GM21528 (cell line): ENCODE results near the gene BATF3.
"Not testable (repeated sequence)": the region's sequence is repeated elsewhere in the genome, so short reads cannot be mapped to it uniquely, and the experiment has no call there.

ENCODE experiments used
- ATAC-seq: cut with Tn5 transposase; IDR thresholded peaks from one replicate; pipeline ENCODE4 v1.9.1; 2021; ENCODE audit warnings: mild to moderate bottlenecking, moderate library complexity; ENCODE audit not compliant: unreplicated experiment, low FRiP score

BATF3 gene

DNA sequence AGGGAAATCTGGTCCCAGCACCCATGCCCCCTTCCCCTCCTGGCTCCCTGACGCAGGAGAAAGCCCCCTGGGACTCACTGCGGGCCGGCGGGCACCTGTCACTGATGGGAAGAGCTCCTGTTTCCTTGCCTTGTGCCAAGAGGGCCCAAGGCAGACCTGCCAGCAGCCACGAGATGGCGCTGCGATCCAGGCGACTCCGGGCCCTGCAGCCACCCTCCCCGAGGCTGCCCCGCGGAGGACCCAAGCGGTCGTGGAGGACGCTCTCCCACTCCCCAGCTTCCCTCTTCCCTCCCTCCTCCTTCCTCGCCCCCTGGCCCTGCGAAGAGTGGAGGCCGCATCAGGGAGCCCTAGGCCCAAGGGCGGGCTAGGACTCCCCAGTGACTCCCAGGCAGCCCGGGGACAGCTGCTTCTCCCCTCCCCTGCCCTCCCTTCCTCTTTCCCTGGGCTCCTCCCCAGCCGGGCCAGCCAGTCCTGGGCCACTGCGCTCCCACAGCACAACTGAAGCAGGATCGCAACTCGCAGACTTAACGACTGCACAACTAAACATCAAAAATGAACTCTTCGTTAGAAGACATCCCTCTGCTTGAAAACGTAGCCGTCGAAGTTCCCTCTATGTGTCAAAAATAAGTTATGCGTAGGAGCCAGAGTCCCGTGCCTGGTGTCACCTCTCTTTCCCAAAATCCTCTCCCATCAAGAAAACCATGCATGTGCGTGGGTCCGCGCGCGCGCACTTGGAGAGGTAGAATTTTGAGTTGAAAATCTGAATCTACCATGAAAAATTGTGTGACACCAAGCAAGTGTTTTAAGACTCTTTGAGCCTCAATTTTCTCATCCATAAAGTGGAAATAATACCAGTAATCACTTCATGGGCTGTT is 34.2 kb downstream of the BATF3 start:
- ATAC-seq: peak; percentile 94

DNA sequence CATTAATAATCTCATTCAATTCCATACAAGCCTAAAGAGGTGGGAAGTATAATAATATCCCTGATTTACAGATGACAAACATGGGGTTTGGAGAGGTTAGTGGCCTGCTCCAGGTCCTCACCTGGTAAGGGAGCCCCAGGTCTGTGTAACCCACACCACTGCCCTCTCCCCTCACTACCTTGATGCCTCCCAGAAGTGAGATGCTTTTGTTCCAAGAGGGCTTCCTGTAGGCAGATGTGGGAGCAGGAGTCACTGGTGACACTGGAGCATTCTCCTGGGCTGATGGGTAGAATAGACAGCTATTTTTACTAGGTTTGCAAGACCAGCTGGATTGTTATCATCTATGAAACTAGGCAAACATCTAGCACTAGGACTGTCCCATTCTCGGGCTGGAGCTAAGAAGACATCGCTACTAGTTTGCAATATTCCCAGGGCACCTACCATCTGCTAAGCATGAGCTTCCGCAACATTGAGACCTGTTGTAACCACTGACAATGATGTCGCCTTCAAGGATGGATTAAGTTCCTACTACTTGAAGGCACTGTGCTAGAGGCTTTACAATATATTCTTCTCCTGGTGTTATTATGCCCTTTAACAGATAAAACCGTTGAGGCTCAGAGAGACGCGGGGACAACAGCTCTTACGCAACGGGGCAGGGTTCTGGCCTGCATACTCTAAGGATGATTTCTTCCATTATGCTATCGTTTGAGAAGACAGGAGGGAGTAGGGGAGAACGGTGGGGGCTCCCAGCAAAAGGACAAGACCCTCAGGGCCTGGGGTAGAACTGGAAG is 35.0 kb downstream of the BATF3 start:
- ATAC-seq: no peak

DNA sequence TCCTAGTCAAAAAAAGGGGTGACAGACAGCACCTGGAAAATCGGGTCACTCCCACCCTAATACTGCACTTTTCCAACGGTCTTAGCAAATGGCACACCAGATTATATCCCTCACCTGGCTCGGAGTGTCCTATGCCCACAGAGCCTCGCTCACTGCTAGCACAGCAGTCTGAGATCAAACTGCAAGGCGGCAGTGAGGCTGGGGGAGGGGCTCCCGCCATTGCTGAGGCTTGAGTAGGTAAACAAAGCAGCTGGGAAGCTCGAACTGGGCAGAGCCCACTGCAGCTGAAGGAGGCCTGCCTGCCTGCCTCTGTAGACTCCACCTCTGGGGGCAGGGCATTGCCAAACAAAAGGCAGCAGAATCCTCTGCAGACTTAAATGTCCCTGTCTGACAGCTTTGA is 41.4 kb downstream of the BATF3 start:
- ATAC-seq: not testable (repeated sequence)

DNA sequence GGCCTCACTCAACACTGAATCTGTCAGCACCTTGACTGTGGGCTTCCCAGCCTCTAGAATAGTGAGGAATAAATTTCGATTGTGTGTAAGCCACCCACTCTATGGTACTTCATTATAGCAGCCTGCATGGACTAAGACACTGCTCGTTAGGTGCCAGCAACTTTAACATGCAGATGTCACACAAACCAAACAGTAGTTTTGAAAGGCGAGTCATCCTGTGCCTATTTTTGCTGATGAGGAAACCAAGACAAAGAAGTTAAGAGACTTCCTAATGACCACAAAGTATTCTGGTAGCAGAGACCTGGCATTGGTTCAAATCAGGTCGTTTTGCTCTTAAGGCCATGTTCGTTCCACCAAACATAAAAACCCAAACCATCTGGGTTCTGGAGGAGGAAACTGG is 42.9 kb downstream of the BATF3 start:
- ATAC-seq: no peak

DNA sequence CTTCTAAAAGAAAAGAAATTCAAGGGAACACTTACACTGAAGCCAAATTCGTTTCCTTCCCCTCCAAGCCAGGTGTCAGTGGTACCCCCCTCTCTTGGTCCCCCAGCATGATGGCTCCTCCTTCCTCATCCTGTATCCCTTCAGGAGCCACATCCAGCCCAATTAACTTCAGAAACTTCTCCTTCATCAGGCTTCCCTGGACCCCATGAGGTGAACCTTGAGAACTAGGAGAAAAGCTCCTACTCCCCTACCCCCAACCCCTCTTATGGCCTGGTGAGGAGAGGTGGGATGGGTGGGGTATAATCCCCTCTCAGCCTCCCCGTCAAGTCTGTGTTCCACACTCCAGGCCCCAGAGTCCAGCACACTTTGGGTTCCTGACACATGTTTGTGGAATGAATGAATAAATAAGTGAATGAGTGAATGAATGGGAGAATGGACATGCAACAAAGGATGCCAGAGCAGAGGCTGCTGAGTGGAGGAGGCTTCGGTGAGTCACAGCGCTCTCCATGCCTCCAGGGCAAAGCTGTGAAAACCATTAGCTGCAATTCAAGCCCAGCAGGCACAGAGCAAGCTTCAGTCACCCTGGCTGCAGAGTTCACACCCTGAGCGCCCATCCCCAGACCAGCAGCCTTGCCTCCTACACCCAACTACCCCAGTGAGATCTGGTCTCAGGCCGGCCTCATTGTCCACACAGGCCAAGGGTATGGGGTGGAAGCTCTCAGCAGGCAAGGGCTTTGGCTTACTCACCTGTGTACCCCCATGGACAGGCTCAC is 43.8 kb downstream of the BATF3 start:
- ATAC-seq: no peak

DNA sequence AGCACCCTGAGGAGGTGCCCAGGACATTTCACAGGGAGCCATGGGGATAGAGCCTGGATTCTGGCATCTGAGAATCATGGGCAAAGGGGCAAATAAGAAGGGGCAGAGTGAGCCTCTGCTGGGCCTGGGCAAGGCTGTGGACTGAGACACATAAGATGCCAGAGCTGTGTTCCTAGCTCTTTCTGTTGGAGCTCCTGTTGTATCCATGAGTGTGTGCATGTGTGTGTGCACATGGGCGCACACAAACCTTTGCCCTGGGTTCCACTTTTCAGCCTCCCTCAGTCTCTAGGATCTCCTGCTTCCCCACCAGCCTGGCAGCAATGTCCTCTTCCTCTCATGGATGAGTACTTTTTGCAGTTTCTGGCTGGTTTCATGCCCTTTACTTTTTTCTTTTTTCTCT is 47.0 kb downstream of the BATF3 start:
- ATAC-seq: no peak

DNA sequence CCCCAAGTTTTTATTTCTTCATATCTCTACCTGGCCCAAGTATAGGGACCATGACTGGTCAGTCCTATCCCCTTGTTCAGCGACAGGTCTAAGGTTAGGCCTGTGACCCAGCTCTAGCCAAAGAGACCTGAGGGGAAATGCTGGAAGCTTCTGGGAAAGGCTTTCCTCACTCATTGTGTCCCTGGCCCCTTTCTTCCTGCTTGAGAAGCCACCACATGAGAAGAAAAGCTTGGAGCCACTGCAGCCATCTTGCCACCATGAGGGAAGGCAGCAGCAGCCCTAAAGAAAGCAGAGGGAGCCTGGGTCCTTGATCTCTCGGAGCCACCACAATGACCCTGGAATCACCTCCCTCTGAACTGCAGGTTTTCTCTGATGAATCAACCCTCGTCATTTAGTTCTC is 47.7 kb downstream of the BATF3 start:
- ATAC-seq: no peak

DNA sequence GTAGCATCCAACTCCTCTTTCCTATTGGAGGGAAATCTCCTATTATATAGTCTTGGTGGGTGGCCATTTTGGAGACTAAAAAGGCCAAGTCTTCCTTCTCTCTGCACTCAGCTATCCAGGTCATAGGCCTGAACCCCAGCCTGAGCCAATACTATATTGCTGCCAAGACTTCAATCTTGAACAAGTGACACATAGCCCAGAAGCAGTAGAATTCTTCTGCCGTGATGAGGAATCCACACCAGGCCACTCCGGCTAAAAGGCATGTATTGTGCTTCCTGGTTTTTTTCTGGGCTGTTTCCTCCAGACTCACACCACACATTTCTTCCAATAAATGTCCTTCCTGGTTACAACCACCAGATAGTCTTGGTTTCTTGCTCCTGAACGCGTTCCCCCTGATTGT is 48.1 kb downstream of the BATF3 start:
- no peak for ATAC-seq

DNA sequence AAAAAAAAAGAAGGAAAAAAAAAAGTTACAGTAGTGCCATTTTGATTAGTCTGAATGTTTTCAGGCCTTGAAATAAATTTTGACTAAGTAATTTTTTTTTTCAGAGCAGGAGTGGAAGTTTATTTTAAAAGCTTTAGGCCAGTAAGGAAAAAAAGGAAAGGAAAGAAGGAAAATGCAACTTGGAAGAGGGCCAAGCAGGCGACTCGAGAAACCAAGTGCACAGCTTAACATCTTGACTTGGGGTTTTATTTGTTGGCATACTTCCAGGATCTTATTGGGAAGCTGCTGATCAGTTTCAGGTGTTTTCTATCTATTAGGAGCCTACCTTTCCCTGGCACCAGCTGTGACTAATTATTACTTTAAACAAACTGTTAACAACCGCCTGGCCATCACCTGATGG is 49.4 kb downstream of the BATF3 start:
- no peak for ATAC-seq

DNA sequence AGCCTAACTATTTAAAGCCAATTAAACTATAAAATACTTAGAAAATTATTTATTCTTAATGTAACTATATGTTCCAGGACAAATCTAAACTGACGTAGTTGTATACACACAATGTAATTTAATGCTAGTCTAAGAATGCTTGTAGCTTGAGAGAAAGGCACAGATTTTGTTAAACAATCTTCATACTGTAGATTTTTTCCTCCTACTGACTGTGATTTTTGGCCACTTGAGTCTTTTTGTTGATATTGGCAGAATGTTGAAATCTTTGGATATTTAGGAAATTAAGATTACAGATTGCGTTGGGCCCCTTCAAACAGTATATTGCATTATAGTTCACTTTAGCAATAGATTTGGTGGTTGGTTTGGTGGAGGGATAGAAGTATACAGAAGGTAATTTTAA is 50.6 kb downstream of the BATF3 start:
- no peak for ATAC-seq

DNA sequence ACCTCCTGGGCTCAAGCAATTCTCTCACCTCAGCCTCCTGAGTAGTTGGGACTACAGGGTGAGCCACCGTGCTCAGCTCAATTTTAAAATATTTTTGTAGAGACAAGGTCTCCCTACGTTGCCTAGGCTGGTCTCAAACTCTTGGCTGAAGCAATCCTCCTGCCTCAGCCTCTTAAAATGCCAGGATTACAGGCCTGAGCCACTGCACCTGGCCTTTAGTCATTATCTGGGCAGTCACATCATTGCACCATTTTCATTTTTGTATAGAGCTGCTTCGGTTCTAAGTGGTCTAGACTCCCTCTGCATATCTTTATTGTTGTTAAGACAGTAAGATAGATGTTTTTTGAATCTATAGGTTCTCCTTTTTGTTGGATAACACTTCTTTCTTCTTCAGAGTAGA is 51.2 kb downstream of the BATF3 start:
- no peak for ATAC-seq

DNA sequence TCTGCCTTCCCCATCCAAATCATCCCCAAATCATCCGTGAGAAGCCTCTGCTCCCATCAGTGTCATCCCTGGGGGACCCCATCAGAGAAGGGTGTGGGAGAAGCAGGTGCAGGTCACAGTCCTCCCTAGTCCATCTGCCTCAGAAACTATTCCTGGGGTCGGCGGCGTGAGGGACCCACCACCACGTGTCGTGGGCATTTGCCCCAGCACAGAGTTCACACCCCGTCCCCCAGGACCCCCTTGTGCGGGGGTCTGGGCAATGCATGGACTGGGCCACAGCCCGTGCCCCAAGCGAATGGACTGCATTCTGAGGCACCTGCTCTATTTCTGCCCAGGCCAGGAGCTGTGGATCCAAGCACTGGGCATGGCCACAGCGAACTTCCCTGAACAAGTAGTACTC is 52.6 kb downstream of the BATF3 start:
- ATAC-seq: no peak

DNA sequence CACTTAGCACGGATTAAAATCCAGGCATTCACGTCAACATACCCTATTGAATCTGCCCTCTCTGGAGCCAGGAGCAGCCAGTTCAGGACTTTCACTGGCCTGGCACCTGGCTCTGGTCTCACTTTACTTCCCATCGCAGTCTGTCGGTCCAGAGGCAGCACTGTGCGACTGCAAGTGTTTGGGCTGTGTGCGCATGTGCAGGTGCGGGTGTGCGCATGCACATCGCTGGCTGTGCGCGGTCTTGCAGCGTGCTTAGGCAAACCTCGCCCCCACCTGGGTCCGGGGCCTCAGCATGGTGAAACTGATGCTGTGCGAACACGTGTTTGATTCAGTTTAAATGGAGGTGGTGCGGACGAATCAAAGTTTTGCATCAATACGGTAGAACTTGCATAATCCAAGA is 53.1 kb downstream of the BATF3 start:
- ATAC-seq: no peak

DNA sequence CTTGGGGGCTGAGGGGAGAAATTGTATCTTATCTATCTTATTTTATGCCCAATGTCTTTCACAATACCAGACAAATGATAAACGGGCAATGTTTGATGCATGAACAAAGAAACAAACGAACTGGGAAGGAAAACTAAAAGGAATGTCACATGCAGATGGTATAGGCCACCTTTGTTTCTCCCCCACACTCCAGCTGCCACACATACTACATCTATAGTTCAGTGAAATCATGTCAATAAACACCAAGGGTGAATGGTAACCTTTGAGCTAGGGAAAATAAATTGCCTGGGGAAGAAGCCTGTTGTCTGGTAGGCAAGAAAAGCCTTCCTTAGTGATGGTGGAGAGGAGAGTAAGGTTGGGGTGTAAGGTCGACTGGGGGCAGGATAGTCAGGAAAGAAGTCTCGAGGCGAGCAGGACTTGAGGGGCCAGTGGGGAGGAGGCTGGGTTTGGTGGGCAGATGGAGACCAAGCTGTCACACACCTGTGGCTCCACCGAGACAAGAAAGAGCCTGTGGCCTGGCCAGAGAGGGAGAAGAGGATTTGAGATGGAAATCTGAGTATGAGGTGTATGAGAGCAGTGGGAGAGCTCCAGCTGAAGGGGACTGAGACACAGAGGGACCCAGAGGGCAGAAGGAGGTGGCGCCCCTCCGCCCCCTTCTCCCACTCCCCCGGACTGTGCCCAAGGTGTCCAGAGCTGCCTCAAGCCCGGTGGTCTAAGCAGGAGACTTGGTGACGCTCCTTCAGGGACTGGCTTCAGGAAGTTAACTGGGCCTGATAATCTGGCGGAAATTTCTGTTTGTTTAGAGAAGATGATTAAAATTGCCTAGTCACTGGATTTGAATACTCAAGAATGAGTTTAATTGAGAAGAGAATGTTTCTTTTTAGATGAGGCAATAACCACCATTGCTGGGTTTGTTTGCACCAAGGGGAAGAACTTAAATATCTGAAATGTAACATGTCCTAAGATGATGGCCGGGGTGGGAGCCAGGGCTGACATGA is 53.8 kb downstream of the BATF3 start:
- ATAC-seq: no peak

DNA sequence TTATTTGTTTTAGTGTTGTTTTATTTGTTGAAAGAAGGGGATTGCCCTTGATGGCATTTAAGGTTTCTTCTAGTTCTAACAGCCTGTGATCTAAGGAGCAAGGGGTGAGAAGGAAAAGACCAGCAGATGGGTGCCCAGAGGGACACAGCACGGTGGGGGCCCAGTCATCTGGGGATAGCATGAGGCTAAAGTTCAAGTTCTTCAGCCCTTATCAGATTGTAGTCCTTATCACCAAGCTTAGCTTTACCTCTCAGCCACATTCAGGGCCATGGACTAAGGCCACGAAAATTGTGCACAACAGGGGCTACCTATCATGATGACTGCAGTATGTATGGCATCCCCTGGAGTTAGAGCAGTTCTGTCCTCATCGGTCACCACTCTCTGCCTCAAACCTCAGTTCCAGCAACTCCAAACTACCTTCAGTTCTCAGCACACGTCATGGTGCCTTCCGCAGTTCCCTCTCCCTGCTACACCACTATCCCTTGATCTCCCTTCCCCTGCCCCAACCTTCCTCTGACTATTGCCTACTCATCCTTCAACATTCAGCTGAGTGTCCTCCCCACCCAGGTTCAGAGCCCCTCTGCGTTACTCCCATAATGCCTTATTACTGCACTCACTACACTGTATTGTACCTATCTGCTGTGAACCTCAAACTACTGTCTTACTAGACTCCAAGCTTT is 54.6 kb downstream of the BATF3 start:
- ATAC-seq: no peak

DNA sequence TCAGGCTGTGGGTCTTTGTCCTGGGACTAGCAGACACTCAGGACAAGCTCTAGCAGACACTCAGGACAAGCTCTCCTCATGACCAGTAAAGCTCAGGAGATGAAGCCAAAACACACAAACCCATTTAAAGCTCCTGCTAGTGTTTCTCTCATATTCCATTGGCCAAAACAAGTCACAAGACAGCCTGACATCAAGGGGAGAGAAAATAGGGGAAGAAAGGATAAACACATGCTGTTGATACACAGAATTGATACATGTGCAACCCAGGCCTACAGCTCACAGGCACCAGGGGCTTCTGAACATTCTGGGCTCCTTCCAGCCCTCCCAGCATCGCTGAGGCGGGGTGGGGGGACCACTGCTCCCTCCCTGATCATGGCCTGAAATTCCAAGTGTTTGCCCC is 55.8 kb downstream of the BATF3 start:
- ATAC-seq: no peak

DNA sequence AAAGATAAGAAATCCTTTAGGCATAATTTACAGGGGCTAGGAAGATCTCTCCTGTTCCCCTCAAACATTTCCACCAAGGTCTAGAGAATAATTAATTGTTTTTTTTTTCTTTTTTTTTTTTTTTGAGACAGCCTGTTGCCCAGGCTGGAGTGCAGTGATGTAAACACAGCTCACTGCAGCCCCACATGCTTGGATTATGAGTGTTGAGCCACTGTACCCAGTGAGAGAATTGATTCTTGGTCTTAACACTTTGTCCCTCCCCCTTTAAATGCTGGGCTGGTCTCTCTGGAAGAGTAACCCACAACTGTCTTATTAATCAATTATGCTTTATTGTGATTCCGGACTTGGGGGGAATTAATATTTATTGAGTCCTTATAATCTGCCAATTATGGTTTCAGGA is 57.7 kb downstream of the BATF3 start:
- ATAC-seq: no peak

DNA sequence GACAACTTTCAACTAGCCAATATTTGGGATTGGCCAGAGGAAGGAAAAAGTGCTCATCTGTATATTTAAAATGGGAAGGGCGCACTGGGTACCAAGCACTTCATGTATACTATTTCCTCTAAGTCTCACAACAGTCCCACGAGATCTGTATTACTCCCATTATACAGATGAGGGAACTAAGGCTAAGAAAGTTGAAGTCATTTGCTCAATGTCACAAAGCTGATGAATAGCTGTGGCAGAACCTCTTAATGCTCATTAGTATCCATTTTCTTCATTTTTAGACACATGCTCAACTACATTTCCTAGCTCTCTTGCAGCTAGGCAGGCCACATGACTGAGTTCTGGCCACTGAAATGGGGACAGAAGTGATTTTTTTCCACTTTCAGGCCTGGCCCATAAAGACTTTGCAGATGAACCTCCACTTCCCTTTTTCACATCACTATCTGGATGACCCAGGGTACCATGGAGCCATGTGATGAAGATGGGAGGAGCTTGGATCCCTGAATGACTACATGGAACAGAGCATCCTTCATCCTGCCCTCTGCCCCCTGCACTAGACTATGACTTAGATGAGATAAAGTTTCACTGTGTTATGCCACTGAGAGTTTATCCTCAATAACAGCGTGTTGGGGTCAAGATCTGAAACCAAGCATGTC is 59.3 kb downstream of the BATF3 start:
- ATAC-seq: no peak

DNA sequence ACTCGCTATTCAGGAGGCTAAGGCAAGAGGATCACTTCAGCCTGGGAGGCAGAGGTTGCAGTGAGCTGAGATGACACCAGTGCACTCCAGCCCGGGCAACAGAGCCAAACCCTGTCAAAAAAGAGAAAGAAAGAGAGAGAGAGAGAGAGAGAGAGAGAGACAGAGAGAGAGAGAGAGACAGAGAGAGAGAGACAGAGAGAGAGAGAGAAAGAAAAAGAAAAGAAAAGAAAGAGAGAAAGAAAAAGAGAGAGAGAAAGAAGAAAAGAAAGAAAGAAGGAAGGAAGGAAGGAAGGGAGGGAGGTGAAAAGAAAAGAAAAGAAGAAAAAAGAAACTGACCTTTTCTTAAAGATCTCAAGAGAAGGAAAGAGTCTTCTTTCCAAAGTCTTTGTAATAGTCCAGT is 60.1 kb downstream of the BATF3 start:
- ATAC-seq: not testable (repeated sequence)
